IgD-negative memory B cell (primary cell): ENCODE results near the gene IL1A. TPM values are rescaled to one million over a fixed set of nuclear protein-coding genes. Genes with fewer than 3 reads are reported as not detected.
A peak's percentile ranks its signal among the peaks of the same experiment; 100 is the strongest.

Source experiments
- H3K27ac Mint-ChIP-seq, 3 donors: one replicate each; pipeline ENCODE4 v1.8.0; 2020 to 2022; ENCODE audit warnings: mild to moderate bottlenecking in 3 of 3, mixed read lengths in 3 of 3, moderate library complexity in 1 of 3
- H3K27me3 Mint-ChIP-seq: one replicate; pipeline ENCODE4 v1.8.0; 2021; ENCODE audit warnings: mixed read lengths
- H3K36me3 Mint-ChIP-seq: one replicate; pipeline ENCODE4 v1.8.0; 2020; ENCODE audit warnings: mild to moderate bottlenecking, mixed read lengths
- H3K4me1 Mint-ChIP-seq, 3 donors: one replicate each; pipeline ENCODE4 v1.8.0; 2020 to 2022; ENCODE audit warnings: mixed read lengths in 3 of 3, mild to moderate bottlenecking in 1 of 3
- H3K4me3 Mint-ChIP-seq, 4 donors: one replicate each; pipeline ENCODE4 v1.8.0; 2020 to 2022; ENCODE audit warnings: mild to moderate bottlenecking in 4 of 4, mixed read lengths in 4 of 4, moderate library complexity in 3 of 4
- H3K9me3 Mint-ChIP-seq, 3 donors: one replicate each; pipeline ENCODE4 v1.8.0; 2020 to 2021; ENCODE audit warnings: mixed read lengths in 3 of 3, mild to moderate bottlenecking in 1 of 3
- polyA plus RNA-seq: library from polyadenylated mRNA; unstranded; fragments of 300-500 nt; fragmentation: Illumina TruSeq; gene quantifications from one replicate; pipeline ENCODE4 v1.2.3, GENCODE V29; 2021

IL1A gene
- polyA plus RNA-seq, 1 donor from 2014 or later = not detected

- Mint-ChIP-seq H3K4me3 (no peak overlapping the region), H3K9me3 (no peaks in the 10 kb centered on the region), H3K27me3 (no peaks in the 10 kb centered on the region), H3K4me1 (peaks cover 0 to 10% (median 6%) of the 10 kb centered on the region in 3 donors), H3K27ac (no peak overlapping the region), H3K36me3 (peaks cover 4% of the 10 kb centered on the region)
Measured at GRCh38 chr2:112791019-112791418, 6.7 kb upstream of the IL1A start.

GRCh38 chr2:112790305-112790704, 6.0 kb upstream of the IL1A start:
- no peaks in the 10 kb centered on the region for H3K27me3 Mint-ChIP-seq
- H3K36me3 Mint-ChIP-seq = peaks cover 3% of the 10 kb centered on the region
- peaks cover 0 to 10% (median 5%) of the 10 kb centered on the region in 3 donors for H3K4me1 Mint-ChIP-seq
- peak overlapping the region in 1 of 3 donors; percentile 82 for H3K27ac Mint-ChIP-seq
- H3K4me3 Mint-ChIP-seq = no peak overlapping the region
- no peaks in the 10 kb centered on the region for H3K9me3 Mint-ChIP-seq

DNA sequence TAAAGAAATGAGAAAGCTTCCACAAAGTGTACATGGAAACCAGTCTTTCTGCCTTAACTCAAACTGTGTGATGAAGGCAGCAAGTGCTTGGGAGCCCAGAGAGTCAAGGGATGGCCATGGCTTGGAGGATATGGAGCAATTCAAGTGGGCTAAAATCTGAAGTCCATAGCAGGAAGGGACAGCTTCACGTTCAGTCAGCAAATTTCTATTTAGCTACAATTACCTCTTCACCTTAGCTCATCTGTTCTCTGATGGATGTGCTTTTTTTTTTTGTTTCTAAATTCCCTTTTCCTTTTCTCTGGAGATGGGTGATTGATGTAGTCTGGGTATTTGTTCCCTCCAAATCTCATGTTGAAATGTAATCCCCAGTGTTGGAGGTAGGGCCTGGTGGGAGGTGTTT, 4.9 kb upstream of the IL1A start:
- Mint-ChIP-seq H3K9me3 (no peaks in the 10 kb centered on the region), H3K4me1 (peaks cover 0 to 11% (median 10%) of the 10 kb centered on the region in 3 donors), H3K27me3 (no peaks in the 10 kb centered on the region), H3K4me3 (no peak overlapping the region), H3K36me3 (peaks cover 3% of the 10 kb centered on the region), H3K27ac (no peak overlapping the region)

DNA sequence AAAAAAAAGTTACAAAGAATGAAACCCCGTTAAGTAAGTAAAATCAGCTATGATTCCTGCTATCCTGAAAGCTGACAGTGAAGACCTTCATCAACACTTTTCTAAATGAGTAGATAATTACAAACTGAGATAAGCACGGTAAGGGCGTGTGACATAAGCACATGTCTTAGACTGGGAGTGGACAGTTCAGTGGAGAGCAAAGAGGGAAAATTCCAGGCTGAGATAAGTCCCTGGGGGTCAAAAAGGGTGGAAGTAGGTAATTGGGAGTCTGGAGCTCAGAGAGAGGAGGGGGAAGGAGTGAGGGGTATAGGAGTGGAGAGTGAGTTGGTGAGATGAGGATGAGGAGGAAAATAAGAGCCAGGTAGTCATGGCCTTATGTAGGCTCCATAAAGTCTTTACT, 4.4 kb upstream of the IL1A start:
- H3K9me3 Mint-ChIP-seq = no peaks in the 10 kb centered on the region
- peaks cover 4 to 11% (median 7%) of the 10 kb centered on the region in 3 donors for H3K4me1 Mint-ChIP-seq
- peak overlapping the region in 1 of 3 donors; percentile 57 for H3K27ac Mint-ChIP-seq
- peaks cover 3% of the 10 kb centered on the region for H3K36me3 Mint-ChIP-seq
- H3K4me3 Mint-ChIP-seq = no peak overlapping the region
- H3K27me3 Mint-ChIP-seq = no peaks in the 10 kb centered on the region

- Mint-ChIP-seq H3K9me3 (no peaks in the 10 kb centered on the region), H3K4me3 (no peak overlapping the region), H3K27ac (peak overlapping the region in 1 of 3 donors; percentile 57), H3K27me3 (no peaks in the 10 kb centered on the region), H3K36me3 (peaks cover 3% of the 10 kb centered on the region), H3K4me1 (peaks cover 9 to 14% (median 12%) of the 10 kb centered on the region in 3 donors)
Measured at GRCh38 chr2:112787729-112788393, 3.6 kb upstream of the IL1A start.

GRCh38 chr2:112787294-112787693, 3.0 kb upstream of the IL1A start:
- Mint-ChIP-seq H3K4me1 (peaks cover 14 to 20% (median 18%) of the 10 kb centered on the region in 3 donors), H3K36me3 (peaks cover 3% of the 10 kb centered on the region), H3K27me3 (no peaks in the 10 kb centered on the region)

DNA sequence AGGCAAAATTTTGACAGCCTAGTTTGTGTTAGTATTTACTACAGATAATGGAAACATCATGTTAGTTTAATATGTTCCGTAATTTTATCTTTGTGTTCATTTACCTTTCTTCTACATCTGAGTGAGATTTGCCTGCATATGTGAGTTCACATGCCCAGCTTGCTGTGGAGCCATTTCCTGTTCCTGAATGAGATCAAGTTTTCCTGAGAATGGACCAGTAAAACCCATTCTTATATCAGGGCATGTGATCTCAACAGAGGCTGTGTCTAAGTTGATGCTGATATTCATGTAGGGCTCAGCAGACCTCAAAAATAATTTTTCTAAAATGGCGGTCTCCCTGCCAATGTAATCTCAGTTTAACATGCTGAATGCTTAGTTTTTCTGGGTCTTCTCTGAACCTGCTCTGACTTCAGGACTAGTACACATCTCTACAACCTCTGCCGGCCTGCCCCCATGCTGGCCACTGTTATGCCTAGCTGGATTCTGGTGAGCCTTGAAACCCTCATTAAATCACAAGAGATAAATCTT, 1.0 kb downstream of the IL1A start:
- H3K36me3 Mint-ChIP-seq = no peaks in the 10 kb centered on the region
- H3K27ac Mint-ChIP-seq = no peak overlapping the region
- no peaks in the 10 kb centered on the region for H3K27me3 Mint-ChIP-seq
- H3K4me1 Mint-ChIP-seq = peaks cover 23 to 29% (median 26%) of the 10 kb centered on the region in 3 donors
- H3K4me3 Mint-ChIP-seq = no peak overlapping the region
- no peaks in the 10 kb centered on the region for H3K9me3 Mint-ChIP-seq

More at GRCh38 chr2:112787294-112787693, 3.0 kb upstream of the IL1A start:
- Mint-ChIP-seq H3K4me3 (no peak overlapping the region), H3K9me3 (no peaks in the 10 kb centered on the region), H3K27ac (no peak overlapping the region)

DNA sequence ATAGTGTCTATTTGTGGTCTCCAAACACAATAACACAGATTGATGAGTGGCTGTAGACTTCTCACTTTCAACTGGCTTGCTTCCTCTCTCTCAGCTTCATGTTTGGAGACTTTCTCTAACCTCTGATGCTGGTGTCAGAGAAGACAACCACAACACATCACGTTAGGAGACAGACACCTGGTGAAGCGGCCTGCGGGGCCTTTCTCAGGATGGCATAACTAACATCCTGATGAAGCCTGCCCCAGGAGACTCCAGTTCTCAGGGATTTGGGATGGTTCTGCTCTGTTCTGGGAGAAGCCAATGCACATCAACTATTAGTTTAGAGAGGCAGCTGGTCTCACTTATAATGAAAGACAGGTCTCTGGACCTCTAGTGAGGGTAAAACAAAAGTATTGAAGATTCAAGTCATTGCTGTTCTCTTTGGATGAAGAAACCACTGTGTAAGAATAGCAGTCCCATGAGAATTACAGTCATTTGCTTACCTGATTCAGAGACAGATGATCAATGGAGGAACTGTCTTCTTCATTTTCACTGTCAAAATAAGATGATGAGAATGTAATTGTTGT, 2.0 kb downstream of the IL1A start:
- Mint-ChIP-seq H3K4me3 (peak overlapping the region in 2 of 4 donors; percentile 79 to 86), H3K27ac (peak overlapping the region; percentile 1 to 47 (median 14)), H3K9me3 (no peaks in the 10 kb centered on the region), H3K4me1 (peaks cover 23 to 27% (median 26%) of the 10 kb centered on the region in 3 donors), H3K36me3 (no peaks in the 10 kb centered on the region), H3K27me3 (no peaks in the 10 kb centered on the region)

DNA sequence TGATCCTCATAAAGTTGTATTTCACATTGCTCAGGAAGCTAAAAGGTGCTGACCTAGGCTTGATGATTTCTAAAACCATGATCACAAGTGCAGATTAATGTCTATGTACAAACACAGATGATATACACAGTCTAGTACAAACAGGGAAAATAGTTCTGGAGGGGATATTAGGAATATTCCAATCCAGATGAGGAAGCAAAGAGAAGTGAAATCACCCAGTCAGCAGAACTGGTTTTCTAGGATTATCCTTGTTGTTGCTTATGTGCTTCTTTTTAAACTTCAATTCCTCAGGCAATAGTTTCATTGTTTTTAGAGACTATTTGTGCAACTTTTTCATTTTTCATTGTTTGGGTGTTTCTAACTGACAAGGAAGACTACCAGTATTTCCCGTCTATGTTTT, 4.7 kb downstream of the IL1A start:
- Mint-ChIP-seq H3K27me3 (no peaks in the 10 kb centered on the region), H3K4me3 (no peak overlapping the region)

DNA sequence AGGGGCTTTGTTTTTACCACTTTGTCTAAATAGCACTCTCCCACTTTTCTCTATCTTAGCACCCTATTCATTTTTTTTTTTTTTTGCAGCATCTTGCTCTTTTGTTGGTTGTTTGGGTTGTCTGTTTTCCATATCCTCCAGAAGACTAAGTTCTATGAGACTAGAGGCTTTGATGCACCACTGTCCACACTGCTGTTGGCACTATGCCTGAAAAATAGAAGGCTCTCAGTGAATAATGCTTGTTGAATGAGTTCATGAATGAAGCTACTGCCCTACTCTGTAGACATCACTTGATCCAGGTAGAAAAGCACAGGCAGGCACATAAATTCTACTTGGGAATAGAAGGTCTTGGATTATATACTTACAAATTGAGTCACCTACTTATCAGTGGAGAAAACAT, 7.3 kb downstream of the IL1A start:
- no peaks in the 10 kb centered on the region for H3K36me3 Mint-ChIP-seq
- no peaks in the 10 kb centered on the region for H3K27me3 Mint-ChIP-seq
- no peak overlapping the region for H3K4me3 Mint-ChIP-seq
- H3K4me1 Mint-ChIP-seq = peaks cover 6 to 14% (median 13%) of the 10 kb centered on the region in 3 donors
- H3K27ac Mint-ChIP-seq = no peak overlapping the region
- H3K9me3 Mint-ChIP-seq = no peaks in the 10 kb centered on the region

More for the DNA sequence above, 4.7 kb downstream of the IL1A start:
- Mint-ChIP-seq H3K27ac (no peak overlapping the region), H3K4me1 (peaks cover 23 to 26% (median 24%) of the 10 kb centered on the region in 3 donors), H3K36me3 (no peaks in the 10 kb centered on the region), H3K9me3 (no peaks in the 10 kb centered on the region)

GRCh38 chr2:112776113-112776512, 8.2 kb downstream of the IL1A start:
- no peaks in the 10 kb centered on the region for H3K27me3 Mint-ChIP-seq
- H3K4me1 Mint-ChIP-seq = peaks cover 4 to 7% (median 4%) of the 10 kb centered on the region in 3 donors
- no peak overlapping the region for H3K27ac Mint-ChIP-seq
- no peaks in the 10 kb centered on the region for H3K9me3 Mint-ChIP-seq
- H3K36me3 Mint-ChIP-seq = no peaks in the 10 kb centered on the region
- no peak overlapping the region for H3K4me3 Mint-ChIP-seq

- Mint-ChIP-seq H3K4me1 (peaks cover 4 to 11% (median 10%) of the 10 kb centered on the region in 3 donors), H3K27me3 (no peaks in the 10 kb centered on the region), H3K4me3 (no peak overlapping the region), H3K9me3 (no peaks in the 10 kb centered on the region), H3K27ac (no peak overlapping the region), H3K36me3 (peaks cover 2% of the 10 kb centered on the region)
Measured at GRCh38 chr2:112774536-112775285, 9.6 kb downstream of the IL1A start.

GRCh38 chr2:112773556-112773955, 10.7 kb downstream of the IL1A start:
- H3K36me3 Mint-ChIP-seq = peaks cover 2% of the 10 kb centered on the region

GRCh38 chr2:112772911-112773475, 11.3 kb downstream of the IL1A start:
- no peak overlapping the region for H3K4me3 Mint-ChIP-seq
- H3K9me3 Mint-ChIP-seq = no peaks in the 10 kb centered on the region
- peaks cover 7 to 18% (median 17%) of the 10 kb centered on the region in 3 donors for H3K4me1 Mint-ChIP-seq
- no peak overlapping the region for H3K27ac Mint-ChIP-seq
- peaks cover 2% of the 10 kb centered on the region for H3K36me3 Mint-ChIP-seq
- H3K27me3 Mint-ChIP-seq = no peaks in the 10 kb centered on the region

More at GRCh38 chr2:112773556-112773955, 10.7 kb downstream of the IL1A start:
- H3K27me3 Mint-ChIP-seq = no peaks in the 10 kb centered on the region
- H3K9me3 Mint-ChIP-seq = no peaks in the 10 kb centered on the region
- no peak overlapping the region for H3K4me3 Mint-ChIP-seq
- no peak overlapping the region for H3K27ac Mint-ChIP-seq
- H3K4me1 Mint-ChIP-seq = peaks cover 4 to 14% (median 14%) of the 10 kb centered on the region in 3 donors

GRCh38 chr2:112772322-112772721, 12.0 kb downstream of the IL1A start:
- H3K9me3 Mint-ChIP-seq = no peaks in the 10 kb centered on the region
- H3K36me3 Mint-ChIP-seq = peaks cover 2% of the 10 kb centered on the region
- no peak overlapping the region for H3K4me3 Mint-ChIP-seq
- H3K27ac Mint-ChIP-seq = no peak overlapping the region
- no peaks in the 10 kb centered on the region for H3K27me3 Mint-ChIP-seq
- H3K4me1 Mint-ChIP-seq = peaks cover 14 to 24% (median 22%) of the 10 kb centered on the region in 3 donors
